T-helper 2 cell treated with Interferon-gamma antibody and Interleukin-4, amounts not matched to agents 5 μg/mL and 100 μg/mL, for 36 hours (primary cell): ENCODE data around the gene BATF3.
"Not testable (repeated sequence)": the region's sequence is repeated elsewhere in the genome, so short reads cannot be mapped to it uniquely, and the experiment has no call there.

Experiments
- DNase-seq: peaks from one replicate; pipeline ENCODE4 v3.0.0; 2021; ENCODE audit warnings: low spot score
- H3K27ac Mint-ChIP-seq: one replicate; pipeline ENCODE4 v1.8.0; 2021; ENCODE audit warnings: mild to moderate bottlenecking, mixed read lengths
- H3K27me3 Mint-ChIP-seq: one replicate; pipeline ENCODE4 v1.8.0; 2021; ENCODE audit warnings: low read depth, mixed read lengths
- H3K36me3 Mint-ChIP-seq: one replicate; pipeline ENCODE4 v1.8.0; 2021; ENCODE audit warnings: low read depth, mixed read lengths
- H3K4me1 Mint-ChIP-seq: one replicate; pipeline ENCODE4 v1.8.0; 2021; ENCODE audit warnings: low read depth, mixed read lengths
- H3K4me3 Mint-ChIP-seq: one replicate; pipeline ENCODE4 v1.8.0; 2022; ENCODE audit warnings: mild to moderate bottlenecking, moderate library complexity, mixed read lengths
- H3K9me3 Mint-ChIP-seq: one replicate; pipeline ENCODE4 v1.8.0; 2021; ENCODE audit warnings: mixed read lengths

The BATF3 gene

GRCh38 chr1:212719633-212720032 is 20.0 kb upstream of the BATF3 start:
- DNase-seq, result no peak
- Mint-ChIP-seq H3K4me1 (peaks cover 43% of the 10 kb centered on the region), H3K36me3 (peaks cover 12% of the 10 kb centered on the region), H3K27ac (no peak overlapping the region), H3K9me3 (peaks cover 9% of the 10 kb centered on the region), H3K27me3 (no peaks in the 10 kb centered on the region), H3K4me3 (no peak overlapping the region)

DNA sequence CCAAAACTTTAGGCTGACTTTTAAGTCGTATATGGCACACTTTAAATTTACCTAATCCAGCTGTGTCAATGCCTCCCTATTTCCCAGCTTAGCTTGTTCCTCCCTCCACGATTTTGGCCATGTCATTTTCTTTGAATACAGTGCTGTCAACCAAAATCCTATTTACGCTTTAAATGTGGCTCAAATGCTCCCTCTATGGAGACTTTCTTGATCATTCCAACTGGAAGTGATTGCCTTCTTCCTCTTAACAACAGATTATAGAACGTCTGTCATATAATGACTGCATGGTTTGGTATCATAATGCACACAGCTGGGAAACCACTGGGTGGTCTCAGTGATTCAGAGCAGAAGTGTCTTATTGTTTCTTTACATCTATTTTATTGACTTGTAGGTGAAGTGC is 18.9 kb upstream of the BATF3 start:
- Mint-ChIP-seq H3K27me3 (no peaks in the 10 kb centered on the region), H3K4me1 (peaks cover 39% of the 10 kb centered on the region), H3K4me3 (no peak overlapping the region), H3K27ac (no peak overlapping the region), H3K36me3 (peaks cover 5% of the 10 kb centered on the region), H3K9me3 (peaks cover 3% of the 10 kb centered on the region)
- no peak for DNase-seq

DNA sequence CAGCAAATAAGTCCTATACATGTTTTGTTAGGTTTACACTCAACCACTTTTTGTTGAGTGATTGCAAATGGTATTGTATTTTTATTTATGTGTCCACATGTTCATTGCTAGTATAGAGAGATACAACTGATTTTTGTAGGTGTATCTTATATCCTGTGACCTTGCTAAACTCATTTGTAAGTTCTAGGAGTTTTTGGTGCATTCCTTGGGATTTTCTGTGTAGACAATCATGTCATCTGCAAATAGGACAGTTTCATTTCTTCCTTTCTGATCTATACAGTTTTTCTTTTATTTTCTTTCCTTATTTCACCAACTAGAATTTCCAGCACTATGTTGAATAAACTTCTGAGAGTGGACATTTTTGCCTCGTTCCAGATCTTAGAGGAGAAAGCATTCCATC is 16.5 kb upstream of the BATF3 start:
- Mint-ChIP-seq H3K4me1 (peaks cover 30% of the 10 kb centered on the region), H3K4me3 (no peak overlapping the region), H3K27me3 (no peaks in the 10 kb centered on the region), H3K9me3 (no peaks in the 10 kb centered on the region), H3K36me3 (no peaks in the 10 kb centered on the region), H3K27ac (no peak overlapping the region)
- no peak for DNase-seq

- Mint-ChIP-seq H3K27ac (no peak overlapping the region), H3K4me3 (no peak overlapping the region), H3K9me3 (no peaks in the 10 kb centered on the region), H3K27me3 (no peaks in the 10 kb centered on the region), H3K4me1 (peaks cover 32% of the 10 kb centered on the region), H3K36me3 (no peaks in the 10 kb centered on the region)
- no peak for DNase-seq
Observed at GRCh38 chr1:212713465-212714136, 14.0 kb upstream of the BATF3 start.

- DNase-seq, result peak; percentile 61
- no peaks in the 10 kb centered on the region for H3K36me3 Mint-ChIP-seq
- H3K4me3 Mint-ChIP-seq, result no peak overlapping the region
- peaks cover 25% of the 10 kb centered on the region for H3K4me1 Mint-ChIP-seq
- H3K9me3 Mint-ChIP-seq, result no peaks in the 10 kb centered on the region
- H3K27me3 Mint-ChIP-seq, result no peaks in the 10 kb centered on the region
- H3K27ac Mint-ChIP-seq, result peak overlapping the region; percentile 9
Observed at GRCh38 chr1:212712451-212713303, 13.0 kb upstream of the BATF3 start.

DNA sequence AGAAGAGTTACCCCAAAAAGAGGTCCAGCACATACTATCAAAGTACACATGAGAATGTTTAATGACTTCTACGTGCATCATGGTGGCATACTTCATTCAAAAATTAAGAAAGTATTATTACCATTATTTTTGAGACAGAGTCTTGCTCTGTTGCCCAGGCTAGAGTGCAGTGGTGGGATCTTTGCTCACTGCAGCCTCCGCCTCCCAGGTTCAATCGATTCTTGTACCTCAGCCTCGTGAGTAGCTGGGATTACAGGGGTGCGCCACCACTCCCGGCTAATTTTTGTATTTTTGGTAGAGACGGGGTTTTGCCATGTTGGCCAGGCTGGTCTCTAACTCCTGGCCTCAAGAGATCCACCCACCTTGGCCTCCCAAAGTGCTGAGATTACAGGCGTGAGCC is 12.3 kb upstream of the BATF3 start:
- not testable (repeated sequence) for DNase-seq, H3K36me3 Mint-ChIP-seq, H3K9me3 Mint-ChIP-seq, H3K27me3 Mint-ChIP-seq, H3K4me3 Mint-ChIP-seq, H3K27ac Mint-ChIP-seq
- H3K4me1 Mint-ChIP-seq, result peaks cover 19% of the 10 kb centered on the region

DNA sequence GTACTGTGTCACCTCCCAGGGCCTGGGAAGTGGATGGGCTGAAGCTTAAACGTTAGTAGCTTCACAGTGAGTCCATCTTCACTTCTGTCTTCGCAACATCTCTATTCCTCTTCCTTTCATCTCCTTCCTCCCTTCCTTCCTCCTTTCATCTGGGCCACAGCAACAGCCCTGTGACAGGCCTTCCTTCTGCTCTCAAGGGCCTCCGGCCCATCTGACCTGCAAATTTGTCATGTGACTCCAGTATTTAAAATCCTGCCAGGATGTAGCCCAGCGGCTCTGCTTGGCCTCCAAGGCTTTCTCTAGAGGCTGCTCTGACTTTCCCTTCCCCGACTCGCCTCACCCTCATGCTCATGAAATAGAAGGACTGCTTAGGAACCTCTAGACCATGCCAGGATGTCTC is 10.9 kb upstream of the BATF3 start:
- no peak for DNase-seq
- Mint-ChIP-seq H3K27ac (no peak overlapping the region), H3K4me1 (peaks cover 19% of the 10 kb centered on the region), H3K27me3 (no peaks in the 10 kb centered on the region), H3K36me3 (no peaks in the 10 kb centered on the region), H3K9me3 (no peaks in the 10 kb centered on the region), H3K4me3 (no peak overlapping the region)

- no peak for DNase-seq
- H3K36me3 Mint-ChIP-seq, result no peaks in the 10 kb centered on the region
- peak overlapping the region; percentile 27 for H3K27ac Mint-ChIP-seq
Observed at GRCh38 chr1:212703991-212704564, 4.4 kb upstream of the BATF3 start.

GRCh38 chr1:212702672-212703071 is 3.0 kb upstream of the BATF3 start:
- DNase-seq, result no peak
- no peaks in the 10 kb centered on the region for H3K36me3 Mint-ChIP-seq
- peaks cover 36% of the 10 kb centered on the region for H3K4me1 Mint-ChIP-seq

More at GRCh38 chr1:212703991-212704564, 4.4 kb upstream of the BATF3 start:
- Mint-ChIP-seq H3K4me1 (peaks cover 28% of the 10 kb centered on the region), H3K4me3 (no peak overlapping the region), H3K9me3 (no peaks in the 10 kb centered on the region), H3K27me3 (no peaks in the 10 kb centered on the region)

GRCh38 chr1:212701910-212702309 is 2.3 kb upstream of the BATF3 start:
- Mint-ChIP-seq H3K36me3 (no peaks in the 10 kb centered on the region), H3K27me3 (no peaks in the 10 kb centered on the region), H3K9me3 (no peaks in the 10 kb centered on the region), H3K4me3 (no peak overlapping the region), H3K4me1 (peaks cover 44% of the 10 kb centered on the region), H3K27ac (no peak overlapping the region)
- DNase-seq, result no peak

More at GRCh38 chr1:212702672-212703071, 3.0 kb upstream of the BATF3 start:
- Mint-ChIP-seq H3K27ac (peak overlapping the region; percentile 71), H3K4me3 (peak overlapping the region; percentile 24), H3K27me3 (no peaks in the 10 kb centered on the region), H3K9me3 (no peaks in the 10 kb centered on the region)

- DNase-seq, result peak; percentile 42
- Mint-ChIP-seq H3K27ac (peak overlapping the region; percentile 68), H3K4me1 (peaks cover 49% of the 10 kb centered on the region), H3K27me3 (no peaks in the 10 kb centered on the region), H3K9me3 (no peaks in the 10 kb centered on the region), H3K36me3 (peaks cover 3% of the 10 kb centered on the region), H3K4me3 (peak overlapping the region; percentile 77)
Observed at GRCh38 chr1:212700892-212701819, 1.5 kb upstream of the BATF3 start.

GRCh38 chr1:212700223-212700891 is 717 bp upstream of the BATF3 start:
- H3K27ac Mint-ChIP-seq, result peak overlapping the region; percentile 68
- peaks cover 55% of the 10 kb centered on the region for H3K4me1 Mint-ChIP-seq
- no peaks in the 10 kb centered on the region for H3K27me3 Mint-ChIP-seq
- DNase-seq, result peak; percentile 75
- H3K9me3 Mint-ChIP-seq, result no peaks in the 10 kb centered on the region
- peak overlapping the region; percentile 77 for H3K4me3 Mint-ChIP-seq
- peaks cover 11% of the 10 kb centered on the region for H3K36me3 Mint-ChIP-seq

- Mint-ChIP-seq H3K36me3 (peaks cover 11% of the 10 kb centered on the region), H3K27ac (peak overlapping the region; percentile 63), H3K4me3 (peak overlapping the region; percentile 80), H3K9me3 (no peaks in the 10 kb centered on the region), H3K27me3 (no peaks in the 10 kb centered on the region), H3K4me1 (peaks cover 53% of the 10 kb centered on the region)
- peak; percentile 70 for DNase-seq
Observed at GRCh38 chr1:212699104-212699624, 476 bp downstream of the BATF3 start.
